GM06990 (cell line): ENCODE results near the gene DIAPH3.

Experiments used
- DNase-seq: peaks from one replicate; pipeline ENCODE4 v3.0.0-alpha.2; 2011; ENCODE audit not compliant: insufficient read length; ENCODE audit errors: extremely low read depth
- H3K27me3 ChIP-seq: replicated peaks from 2 replicates; pipeline ENCODE4 v1.6.0; 2011; ENCODE audit warnings: low read length; ENCODE audit not compliant: control insufficient read depth, insufficient read depth
- H3K36me3 ChIP-seq: 2 replicates; pipeline ENCODE4 v1.5.1; 2011; ENCODE audit warnings: low read length; ENCODE audit not compliant: control insufficient read depth, insufficient read depth
- H3K4me3 ChIP-seq: replicated peaks from 2 replicates; pipeline ENCODE4 v1.5.1; 2011; ENCODE audit warnings: low read depth, mild to moderate bottlenecking, control low read depth, low read length
- TF ChIP-seq, protein P1 (sequence below): IDR thresholded peaks from 2 replicates; pipeline ENCODE4 v1.5.1; 2011; ENCODE audit warnings: low read length, control low read depth, mild to moderate bottlenecking, inconsistent platforms; ENCODE audit not compliant: insufficient read depth, poor library complexity, severe bottlenecking

Gene DIAPH3

DNA sequence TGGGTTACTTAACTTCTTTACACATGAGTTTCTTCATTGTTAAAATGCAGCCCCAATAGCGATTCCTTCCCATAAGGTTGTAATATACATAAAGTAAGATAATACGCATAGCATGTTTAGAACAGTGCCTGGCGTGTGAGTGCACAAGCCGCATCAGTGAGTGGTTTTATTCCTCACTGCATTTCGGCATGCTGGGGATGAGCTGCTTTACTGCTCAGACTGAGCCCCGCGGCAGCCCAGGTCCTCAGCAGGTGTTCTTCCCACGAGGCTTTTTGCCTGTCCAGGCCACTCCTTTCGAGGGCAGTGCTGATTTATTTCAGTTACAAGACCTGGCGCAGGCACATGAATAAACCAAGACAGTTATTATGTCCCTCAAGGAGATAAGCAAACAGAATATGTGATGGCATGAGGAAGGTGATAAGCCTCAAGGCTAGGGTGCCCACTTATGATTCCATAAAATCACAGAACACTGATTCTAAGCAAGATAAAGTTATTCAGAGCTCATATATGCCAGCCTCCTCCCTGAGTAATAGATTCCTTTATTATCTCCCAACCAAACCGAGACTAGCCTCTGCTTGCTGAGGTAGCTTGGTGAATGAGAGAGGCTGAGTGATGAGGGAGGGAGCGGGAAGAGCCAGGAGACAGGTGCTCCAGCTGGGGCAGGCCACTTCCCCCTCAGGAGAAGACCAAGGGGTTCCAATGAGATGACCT, 505.5 kb downstream of the DIAPH3 start:
- H3K4me3 ChIP-seq: no peak overlapping the region
- TF ChIP-seq, protein P1, sequence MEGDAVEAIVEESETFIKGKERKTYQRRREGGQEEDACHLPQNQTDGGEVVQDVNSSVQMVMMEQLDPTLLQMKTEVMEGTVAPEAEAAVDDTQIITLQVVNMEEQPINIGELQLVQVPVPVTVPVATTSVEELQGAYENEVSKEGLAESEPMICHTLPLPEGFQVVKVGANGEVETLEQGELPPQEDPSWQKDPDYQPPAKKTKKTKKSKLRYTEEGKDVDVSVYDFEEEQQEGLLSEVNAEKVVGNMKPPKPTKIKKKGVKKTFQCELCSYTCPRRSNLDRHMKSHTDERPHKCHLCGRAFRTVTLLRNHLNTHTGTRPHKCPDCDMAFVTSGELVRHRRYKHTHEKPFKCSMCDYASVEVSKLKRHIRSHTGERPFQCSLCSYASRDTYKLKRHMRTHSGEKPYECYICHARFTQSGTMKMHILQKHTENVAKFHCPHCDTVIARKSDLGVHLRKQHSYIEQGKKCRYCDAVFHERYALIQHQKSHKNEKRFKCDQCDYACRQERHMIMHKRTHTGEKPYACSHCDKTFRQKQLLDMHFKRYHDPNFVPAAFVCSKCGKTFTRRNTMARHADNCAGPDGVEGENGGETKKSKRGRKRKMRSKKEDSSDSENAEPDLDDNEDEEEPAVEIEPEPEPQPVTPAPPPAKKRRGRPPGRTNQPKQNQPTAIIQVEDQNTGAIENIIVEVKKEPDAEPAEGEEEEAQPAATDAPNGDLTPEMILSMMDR: no peak
- no peak for DNase-seq
- H3K36me3 ChIP-seq: no peaks in the 10 kb centered on the region
- no peaks in the 10 kb centered on the region for H3K27me3 ChIP-seq

DNA sequence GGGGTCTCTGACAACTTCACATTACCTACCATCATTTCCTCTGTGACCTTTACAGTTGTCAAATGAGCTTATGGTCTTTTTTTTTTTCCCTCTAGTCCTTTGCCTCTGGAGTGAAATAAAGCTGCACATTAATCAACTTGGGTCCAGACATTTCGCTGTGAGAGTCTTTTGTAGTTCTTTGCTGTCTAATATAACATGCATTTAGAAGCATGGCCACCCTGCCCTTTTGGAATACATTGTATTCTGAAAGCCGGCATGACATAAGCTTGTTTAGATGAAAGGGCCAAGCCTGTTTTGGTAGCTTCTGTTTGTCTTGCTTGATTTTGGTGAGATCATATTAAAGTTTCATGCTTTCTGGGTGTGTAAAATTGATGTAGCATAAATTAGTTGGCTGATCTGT, 509.8 kb downstream of the DIAPH3 start:
- DNase-seq: no peak
- TF ChIP-seq, protein P1: no peak
- H3K36me3 ChIP-seq: no peaks in the 10 kb centered on the region
- H3K4me3 ChIP-seq: no peak overlapping the region
- no peaks in the 10 kb centered on the region for H3K27me3 ChIP-seq

DNA sequence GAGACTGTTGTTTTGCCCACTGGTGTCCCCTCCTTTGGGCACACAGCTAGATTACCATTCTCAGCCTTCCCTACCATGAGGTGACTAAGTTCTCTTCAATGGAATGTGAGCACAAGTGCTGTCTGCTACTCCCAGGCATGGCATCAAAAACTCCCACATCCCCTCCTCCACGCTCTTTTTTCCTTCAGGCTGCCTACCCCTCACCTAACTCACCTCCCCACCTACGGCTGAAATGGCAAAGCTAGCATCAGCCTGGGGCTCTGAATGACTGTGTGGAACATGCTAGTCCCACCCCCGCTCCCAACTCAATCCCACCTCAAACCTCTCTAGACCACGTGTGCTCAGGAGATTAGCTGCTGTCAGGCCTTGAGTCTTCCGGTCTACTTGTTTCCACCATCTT, 512.2 kb downstream of the DIAPH3 start:
- H3K4me3 ChIP-seq: no peak overlapping the region
- TF ChIP-seq, protein P1: no peak
- H3K36me3 ChIP-seq: no peaks in the 10 kb centered on the region
- DNase-seq: no peak
- H3K27me3 ChIP-seq: no peaks in the 10 kb centered on the region

DNA sequence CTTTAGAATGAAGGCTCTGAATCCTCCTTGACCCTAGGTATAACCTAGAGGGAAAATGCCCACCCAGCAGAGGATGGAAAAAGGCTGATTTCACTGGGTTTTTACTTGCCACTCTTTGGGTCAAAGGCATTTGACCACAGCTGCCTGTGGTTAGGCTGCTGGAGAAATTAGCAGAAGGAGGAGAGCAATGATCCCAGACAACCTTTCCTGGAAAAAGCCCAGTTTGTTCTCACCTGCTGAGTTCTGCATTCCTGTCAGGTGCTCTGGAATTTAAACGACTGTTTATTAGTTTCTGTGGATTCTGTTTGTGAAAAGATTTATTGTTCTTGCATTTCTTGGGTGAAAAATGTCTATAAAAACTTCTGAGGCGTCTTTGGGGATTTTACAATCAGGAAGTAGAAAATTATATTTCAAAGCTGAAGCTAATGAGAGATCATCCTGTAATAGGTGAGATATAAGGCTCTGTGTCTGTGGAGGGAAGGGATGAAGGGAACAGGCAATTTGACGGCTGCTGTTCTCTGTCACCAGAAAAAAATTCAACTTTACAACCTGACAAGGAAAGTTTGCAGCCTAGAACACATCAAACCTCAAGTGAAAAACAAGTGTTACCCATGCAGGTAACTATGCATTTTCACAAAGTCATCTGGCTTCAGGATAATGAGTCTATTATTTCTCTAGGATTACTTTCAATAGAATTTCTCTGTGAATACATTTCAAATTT, 519.7 kb downstream of the DIAPH3 start:
- no peak for DNase-seq
- Histone ChIP-seq H3K4me3 (no peak overlapping the region), H3K36me3 (no peaks in the 10 kb centered on the region), H3K27me3 (no peaks in the 10 kb centered on the region)
- TF ChIP-seq, protein P1: no peak

DNA sequence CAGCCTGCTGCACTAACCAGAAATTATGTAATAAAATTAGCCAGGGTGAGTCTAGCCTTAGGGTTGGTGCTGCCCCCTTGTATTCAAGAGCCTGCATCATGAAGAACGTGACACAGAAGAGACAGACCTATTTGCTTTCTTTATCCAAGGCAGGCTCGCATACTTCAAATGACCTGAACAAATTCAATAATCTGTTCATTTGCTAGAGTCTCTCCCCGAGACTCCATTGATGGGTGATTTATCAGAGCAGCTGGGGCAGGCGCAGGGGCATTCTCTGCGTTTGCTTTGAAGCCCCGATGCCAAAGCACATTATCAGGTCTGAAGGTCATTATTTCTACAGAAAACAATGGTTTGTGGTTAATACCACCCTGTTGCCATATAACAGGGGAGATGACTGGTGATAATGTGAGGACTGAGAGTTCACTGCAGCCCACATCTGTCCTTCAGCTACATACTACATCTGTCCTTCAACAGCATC, 520.3 kb downstream of the DIAPH3 start:
- no peak overlapping the region for H3K4me3 ChIP-seq
- TF ChIP-seq, protein P1: no peak
- H3K36me3 ChIP-seq: no peaks in the 10 kb centered on the region
- no peaks in the 10 kb centered on the region for H3K27me3 ChIP-seq
- no peak for DNase-seq

DNA sequence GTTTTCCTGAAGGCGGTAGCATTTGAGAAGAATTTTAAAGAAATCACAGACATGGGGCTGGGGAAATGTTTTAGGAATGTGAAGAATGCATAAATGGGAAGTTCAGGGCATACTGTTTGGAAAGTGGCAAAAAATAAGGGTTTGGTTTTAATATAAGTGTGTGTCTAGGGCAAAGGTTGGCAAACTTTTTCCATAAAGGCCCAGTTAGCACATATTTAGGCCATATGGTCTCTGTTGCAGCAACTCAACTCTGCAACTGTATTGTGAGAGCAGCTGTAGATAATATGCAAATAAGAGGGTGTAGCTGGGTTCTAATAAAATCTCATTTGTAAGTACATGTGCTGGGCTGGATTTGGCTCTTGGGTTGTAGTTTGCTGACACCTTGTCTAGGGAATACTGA, 521.9 kb downstream of the DIAPH3 start:
- Histone ChIP-seq H3K36me3 (no peaks in the 10 kb centered on the region), H3K4me3 (no peak overlapping the region), H3K27me3 (no peaks in the 10 kb centered on the region)
- DNase-seq: no peak
- TF ChIP-seq, protein P1: no peak
